GM06990 (cell line): ENCODE results near the gene COL6A3.

Experiments
- DNase-seq: peaks from one replicate; pipeline ENCODE4 v3.0.0-alpha.2; 2011; ENCODE audit not compliant: insufficient read length; ENCODE audit errors: extremely low read depth
- H3K27me3 ChIP-seq: replicated peaks from 2 replicates; pipeline ENCODE4 v1.6.0; 2011; ENCODE audit warnings: low read length; ENCODE audit not compliant: control insufficient read depth, insufficient read depth
- H3K36me3 ChIP-seq: 2 replicates; pipeline ENCODE4 v1.5.1; 2011; ENCODE audit warnings: low read length; ENCODE audit not compliant: control insufficient read depth, insufficient read depth
- H3K4me3 ChIP-seq: replicated peaks from 2 replicates; pipeline ENCODE4 v1.5.1; 2011; ENCODE audit warnings: low read depth, mild to moderate bottlenecking, control low read depth, low read length
- CTCF ChIP-seq: IDR thresholded peaks from 2 replicates; pipeline ENCODE4 v1.5.1; 2011; ENCODE audit warnings: low read length, control low read depth, mild to moderate bottlenecking, inconsistent platforms; ENCODE audit not compliant: insufficient read depth, poor library complexity, severe bottlenecking

The COL6A3 gene

GRCh38 chr2:237448171-237448570, 34.2 kb upstream of the COL6A3 start:
- no peak for TF ChIP-seq CTCF

GRCh38 chr2:237447496-237447895, 33.5 kb upstream of the COL6A3 start:
- no peaks in the 10 kb centered on the region for H3K36me3 ChIP-seq
- DNase-seq = no peak
- no peaks in the 10 kb centered on the region; the same call in 1 of the 2 replicates for H3K27me3 ChIP-seq
- no peak for TF ChIP-seq CTCF
- H3K4me3 ChIP-seq = no peak overlapping the region

More at GRCh38 chr2:237448171-237448570, 34.2 kb upstream of the COL6A3 start:
- Histone ChIP-seq H3K36me3 (no peaks in the 10 kb centered on the region), H3K27me3 (no peaks in the 10 kb centered on the region; the same call in 1 of the 2 replicates), H3K4me3 (no peak overlapping the region)
- DNase-seq = no peak

GRCh38 chr2:237446338-237446665, 32.3 kb upstream of the COL6A3 start:
- H3K4me3 ChIP-seq = no peak overlapping the region
- no peak for TF ChIP-seq CTCF
- no peak for DNase-seq

GRCh38 chr2:237445611-237446337, 31.8 kb upstream of the COL6A3 start:
- TF ChIP-seq CTCF = no peak
- no peaks in the 10 kb centered on the region; the same call in 1 of the 2 replicates for H3K27me3 ChIP-seq
- DNase-seq = no peak
- no peak overlapping the region for H3K4me3 ChIP-seq
- no peaks in the 10 kb centered on the region for H3K36me3 ChIP-seq

More at GRCh38 chr2:237446338-237446665, 32.3 kb upstream of the COL6A3 start:
- Histone ChIP-seq H3K27me3 (no peaks in the 10 kb centered on the region; the same call in 1 of the 2 replicates), H3K36me3 (no peaks in the 10 kb centered on the region)

- Histone ChIP-seq H3K4me3 (no peak overlapping the region), H3K36me3 (no peaks in the 10 kb centered on the region), H3K27me3 (no peaks in the 10 kb centered on the region; the same call in 1 of the 2 replicates)
- TF ChIP-seq CTCF = no peak
- DNase-seq = no peak
These were observed 30.1 kb upstream of the COL6A3 start for GRCh38 chr2:237444071-237444470.
